Muscle of back (tissue), 11 donors: ENCODE results near the gene ACOXL. TPM values are rescaled to one million over a fixed set of nuclear protein-coding genes. Genes with fewer than 3 reads are reported as not detected.
A peak's percentile ranks its signal among the peaks of the same experiment; 100 is the strongest.
"Not testable (repeated sequence)": the region's sequence is repeated elsewhere in the genome, so short reads cannot be mapped to it uniquely, and the experiment has no call there.

ENCODE experiments used
- DNase-seq, 3 donors: peaks; one replicate each; pipeline versions ENCODE4 v3.0.0 to v3.0.0-alpha.2; 2013
- polyA plus RNA-seq, 10 donors: library from polyadenylated mRNA; unstranded; fragments of 120-200 nt; gene quantifications; one replicate each; pipeline ENCODE4 v1.2.1, GENCODE V29; 2013; ENCODE audit not compliant: insufficient read length in 10 of 10

ACOXL gene
- polyA plus RNA-seq, 10 donors: 0.09 to 0.53 (median 0.18) TPM

GRCh38 chr2:110910423-110910822 lies 178.1 kb downstream of the ACOXL start:
- no peak for DNase-seq

GRCh38 chr2:110919738-110920137 lies 187.4 kb downstream of the ACOXL start:
- DNase-seq: no peak

GRCh38 chr2:110925479-110925878 lies 193.1 kb downstream of the ACOXL start:
- no peak for DNase-seq

- DNase-seq: no peak
These were observed 195.2 kb downstream of the ACOXL start for GRCh38 chr2:110927526-110927925.

GRCh38 chr2:110929528-110929927 lies 197.2 kb downstream of the ACOXL start:
- DNase-seq: no peak

- DNase-seq: peak in 2 of 3 donors; percentile 18 to 47
These were observed 199.3 kb downstream of the ACOXL start for GRCh38 chr2:110931648-110932047.

- DNase-seq: no peak
These were observed 201.0 kb downstream of the ACOXL start for GRCh38 chr2:110933420-110933819.

GRCh38 chr2:110934948-110935347 lies 202.6 kb downstream of the ACOXL start:
- no peak for DNase-seq

- peak in 2 of 3 donors; percentile 27 to 56 for DNase-seq
These were observed 208.1 kb downstream of the ACOXL start for GRCh38 chr2:110940376-110940910.

GRCh38 chr2:110941226-110941625 lies 208.9 kb downstream of the ACOXL start:
- DNase-seq: no peak

- no peak for DNase-seq
These were observed 210.8 kb downstream of the ACOXL start for GRCh38 chr2:110943070-110943634.

- DNase-seq: peak; percentile 21 to 76 (median 64)
These were observed 214.5 kb downstream of the ACOXL start for GRCh38 chr2:110946902-110947301.

- peak; percentile 33 to 85 (median 71) for DNase-seq
These were observed 215.8 kb downstream of the ACOXL start for GRCh38 chr2:110948027-110948674.

GRCh38 chr2:110950281-110950680 lies 217.9 kb downstream of the ACOXL start:
- DNase-seq: no peak

- no peak for DNase-seq
These were observed 222.7 kb downstream of the ACOXL start for GRCh38 chr2:110955045-110955444.

GRCh38 chr2:110955556-110955955 lies 223.2 kb downstream of the ACOXL start:
- no peak for DNase-seq

GRCh38 chr2:110957293-110957692 lies 224.9 kb downstream of the ACOXL start:
- no peak for DNase-seq

- no peak for DNase-seq
These were observed 226.2 kb downstream of the ACOXL start for GRCh38 chr2:110958346-110959119.

GRCh38 chr2:110959198-110959597 lies 226.8 kb downstream of the ACOXL start:
- DNase-seq: no peak

- DNase-seq: no peak
These were observed 227.9 kb downstream of the ACOXL start for GRCh38 chr2:110960281-110960680.

- no peak for DNase-seq
These were observed 228.6 kb downstream of the ACOXL start for GRCh38 chr2:110960954-110961353.

GRCh38 chr2:110961643-110962042 lies 229.3 kb downstream of the ACOXL start:
- not testable (repeated sequence) for DNase-seq

GRCh38 chr2:110969696-110970095 lies 237.3 kb downstream of the ACOXL start:
- no peak for DNase-seq
